HG03457 (cell line): ENCODE results near the gene TBL2.
A peak's percentile ranks its signal among the peaks of the same experiment; 100 is the strongest.
"Not testable (repeated sequence)": the region's sequence is repeated elsewhere in the genome, so short reads cannot be mapped to it uniquely, and the experiment has no call there.

Source experiments
- ATAC-seq: cut with Tn5 transposase; IDR thresholded peaks from one replicate; pipeline ENCODE4 v1.9.1; 2021; ENCODE audit warnings: moderate number of reproducible peaks; ENCODE audit not compliant: unreplicated experiment

The TBL2 gene, protein sequence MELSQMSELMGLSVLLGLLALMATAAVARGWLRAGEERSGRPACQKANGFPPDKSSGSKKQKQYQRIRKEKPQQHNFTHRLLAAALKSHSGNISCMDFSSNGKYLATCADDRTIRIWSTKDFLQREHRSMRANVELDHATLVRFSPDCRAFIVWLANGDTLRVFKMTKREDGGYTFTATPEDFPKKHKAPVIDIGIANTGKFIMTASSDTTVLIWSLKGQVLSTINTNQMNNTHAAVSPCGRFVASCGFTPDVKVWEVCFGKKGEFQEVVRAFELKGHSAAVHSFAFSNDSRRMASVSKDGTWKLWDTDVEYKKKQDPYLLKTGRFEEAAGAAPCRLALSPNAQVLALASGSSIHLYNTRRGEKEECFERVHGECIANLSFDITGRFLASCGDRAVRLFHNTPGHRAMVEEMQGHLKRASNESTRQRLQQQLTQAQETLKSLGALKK

DNA sequence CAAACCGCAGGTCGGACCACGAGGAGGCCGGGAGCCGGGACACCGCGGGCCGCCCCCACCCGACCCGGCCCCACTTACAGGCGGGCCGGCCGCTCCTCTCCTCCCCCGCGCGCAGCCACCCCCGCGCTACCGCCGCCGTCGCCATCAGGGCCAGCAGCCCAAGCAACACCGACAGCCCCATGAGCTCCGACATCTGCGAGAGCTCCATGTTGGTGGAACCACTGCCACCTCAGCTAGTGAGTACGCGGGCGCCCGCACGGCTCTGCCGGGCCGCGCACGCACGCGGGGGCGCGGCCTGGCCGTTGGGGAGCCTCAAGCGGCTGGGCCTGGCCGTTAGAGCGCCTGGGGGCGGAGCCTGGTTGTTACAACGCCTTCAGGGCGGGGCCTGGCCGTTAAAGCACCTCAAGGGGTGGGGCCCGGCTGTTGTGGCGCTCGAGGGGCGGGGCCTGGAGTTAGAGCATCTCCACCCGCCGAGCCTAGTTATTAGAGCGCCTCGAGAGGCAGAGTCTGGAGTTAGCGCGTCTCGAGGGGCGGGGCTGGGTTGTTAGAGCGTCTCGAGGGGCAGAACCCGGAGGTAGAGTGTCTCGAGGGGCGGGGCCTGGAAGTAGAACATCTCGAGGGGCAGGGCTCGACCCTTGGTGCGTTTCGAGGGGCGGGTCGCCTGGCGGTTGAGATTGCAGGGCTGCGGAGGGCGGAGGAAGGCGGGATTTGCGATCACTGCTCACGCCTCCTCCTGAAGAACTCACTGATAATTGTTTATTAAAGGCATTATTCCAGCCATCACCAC lies at the start of gene TBL2:
Gene TBL2 (minus strand): TSS at position 238 of the 787 bp plus-strand sequence. CDS start 30 bp downstream, at position 208.
- peak; percentile 81 for ATAC-seq

- ATAC-seq = no peak
These were observed 48.4 kb upstream of the TBL2 start for GRCh38 chr7:73626814-73627213.

DNA sequence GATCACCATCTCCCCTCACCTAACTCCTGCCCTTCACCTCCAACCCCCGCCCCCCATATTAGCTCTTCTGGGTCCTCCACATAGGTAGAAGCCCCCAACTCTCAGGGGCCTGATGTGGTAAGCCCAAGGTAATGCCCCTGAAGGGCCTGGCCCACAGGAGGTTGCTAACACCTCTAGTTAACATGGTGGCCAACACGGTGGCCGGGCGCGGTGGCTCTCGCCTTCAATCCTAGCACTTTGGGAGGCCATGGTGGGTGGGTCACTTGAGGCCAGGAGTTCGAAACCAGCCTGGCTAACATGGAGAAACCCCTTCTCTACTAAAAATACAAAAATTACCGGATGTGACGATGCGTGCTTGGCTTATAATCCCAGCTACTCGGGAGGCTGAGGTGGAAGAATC lies 46.9 kb upstream of the TBL2 start:
- ATAC-seq = no peak

GRCh38 chr7:73624669-73625001 lies 46.3 kb upstream of the TBL2 start:
- ATAC-seq = no peak

DNA sequence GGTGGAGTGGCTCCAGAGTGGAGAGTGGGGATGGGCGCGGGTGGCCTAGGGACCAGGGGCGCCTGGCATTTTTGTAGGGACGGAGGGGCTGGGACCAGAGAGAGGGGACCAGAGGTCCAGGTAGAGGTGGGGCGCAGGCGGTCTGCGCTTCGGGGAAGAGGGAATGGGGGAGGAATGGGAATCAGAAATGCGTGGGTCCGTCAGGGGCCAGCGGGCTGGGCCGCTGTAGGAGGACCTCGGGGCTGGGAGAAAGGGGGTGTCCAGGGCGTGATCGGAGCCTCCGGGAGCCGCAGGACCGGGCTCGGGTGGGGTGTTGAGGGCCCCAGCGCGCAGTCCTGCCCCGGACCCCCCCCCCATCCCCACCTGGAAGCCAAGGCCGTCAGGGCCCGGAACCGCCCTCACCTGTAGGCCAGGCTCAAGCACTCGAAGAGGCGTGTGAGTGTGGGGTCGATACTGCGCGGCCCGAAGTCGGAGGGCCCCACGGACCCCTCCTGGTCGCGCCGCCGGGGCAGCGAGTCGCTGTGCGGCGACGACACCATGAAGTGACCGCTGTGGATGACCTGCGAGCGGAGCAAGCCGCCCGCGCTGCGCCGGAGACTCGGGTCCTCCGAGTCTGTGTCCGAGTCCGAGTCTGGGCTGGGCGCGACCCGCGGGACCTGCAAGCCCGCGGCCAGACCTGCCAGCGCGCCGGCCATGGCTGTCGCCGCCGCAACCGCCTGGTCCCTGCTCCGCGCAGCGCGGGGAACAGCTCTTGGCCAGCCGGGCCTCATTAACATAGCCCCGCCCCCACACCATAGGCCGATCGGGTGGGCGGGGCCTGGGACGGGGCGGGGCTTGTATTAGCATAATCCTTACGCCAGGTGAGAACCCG lies 45.7 kb upstream of the TBL2 start, which contains the start of gene MLXIPL:
Gene MLXIPL (minus strand): TSS at position 725 of the 871 bp plus-strand sequence. CDS start 30 bp downstream, at position 695.
- ATAC-seq = no peak

DNA sequence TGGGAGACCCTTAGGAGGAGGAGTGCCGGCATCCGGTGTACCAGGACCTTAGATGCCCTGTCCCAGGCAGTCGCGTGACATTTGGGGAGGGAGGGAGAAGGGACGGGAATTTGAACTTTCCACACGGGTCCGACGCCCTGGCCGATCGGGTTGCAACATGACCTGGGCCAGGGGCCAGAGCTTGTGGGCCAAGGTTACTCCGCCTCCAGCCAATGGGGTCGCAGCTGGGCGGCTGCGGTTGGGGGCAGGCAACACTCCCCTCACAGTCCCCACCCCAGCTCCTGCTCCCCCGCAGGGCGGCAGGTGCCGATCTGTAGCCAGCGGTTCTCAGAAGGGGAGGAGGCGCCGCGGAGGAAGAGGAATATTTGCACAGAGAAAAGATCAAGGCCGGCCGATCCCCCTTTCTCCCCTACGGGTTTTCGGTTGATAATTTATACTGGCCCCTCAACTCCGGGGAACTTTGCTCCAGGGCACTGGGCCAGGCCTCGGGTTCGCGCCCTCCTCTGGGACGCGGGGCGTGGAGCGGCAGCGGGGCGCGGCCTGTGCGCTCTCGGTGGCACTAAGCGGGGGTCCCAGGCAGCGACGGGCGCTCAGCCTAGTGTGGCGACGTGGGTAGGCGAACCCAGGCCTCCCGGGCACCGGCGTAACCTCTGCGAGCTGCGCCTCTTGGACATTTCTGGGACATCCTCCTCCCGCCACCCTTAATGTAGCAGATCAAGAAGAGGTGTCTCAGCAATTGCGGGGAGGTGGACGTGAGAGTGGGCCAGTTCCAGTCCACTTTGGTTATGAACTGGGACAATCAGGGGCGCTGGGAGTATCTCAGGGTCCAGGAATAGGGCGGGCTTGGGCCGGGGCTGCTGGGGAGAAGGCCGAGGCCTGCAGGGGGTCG lies 44.8 kb upstream of the TBL2 start:
- no peak for ATAC-seq

DNA sequence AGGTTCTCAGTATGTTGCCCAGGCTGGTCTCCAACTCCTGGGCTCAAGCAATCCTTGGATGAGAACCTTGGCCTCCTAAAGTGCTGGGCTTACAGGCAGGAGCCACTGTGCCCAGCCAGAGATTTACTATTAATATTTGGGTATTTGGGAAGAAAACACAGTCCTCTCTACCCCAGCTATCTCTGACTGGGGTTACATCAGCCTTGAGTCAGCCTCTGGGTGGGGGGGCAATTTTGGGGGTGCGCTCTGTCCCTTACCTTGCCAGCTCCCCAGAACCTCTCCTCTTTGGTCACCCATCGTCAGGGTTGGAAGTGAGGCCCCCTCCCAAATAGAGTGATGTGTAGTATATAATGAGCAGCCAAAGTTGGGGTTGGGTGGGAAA lies 44.1 kb upstream of the TBL2 start:
- no peak for ATAC-seq

DNA sequence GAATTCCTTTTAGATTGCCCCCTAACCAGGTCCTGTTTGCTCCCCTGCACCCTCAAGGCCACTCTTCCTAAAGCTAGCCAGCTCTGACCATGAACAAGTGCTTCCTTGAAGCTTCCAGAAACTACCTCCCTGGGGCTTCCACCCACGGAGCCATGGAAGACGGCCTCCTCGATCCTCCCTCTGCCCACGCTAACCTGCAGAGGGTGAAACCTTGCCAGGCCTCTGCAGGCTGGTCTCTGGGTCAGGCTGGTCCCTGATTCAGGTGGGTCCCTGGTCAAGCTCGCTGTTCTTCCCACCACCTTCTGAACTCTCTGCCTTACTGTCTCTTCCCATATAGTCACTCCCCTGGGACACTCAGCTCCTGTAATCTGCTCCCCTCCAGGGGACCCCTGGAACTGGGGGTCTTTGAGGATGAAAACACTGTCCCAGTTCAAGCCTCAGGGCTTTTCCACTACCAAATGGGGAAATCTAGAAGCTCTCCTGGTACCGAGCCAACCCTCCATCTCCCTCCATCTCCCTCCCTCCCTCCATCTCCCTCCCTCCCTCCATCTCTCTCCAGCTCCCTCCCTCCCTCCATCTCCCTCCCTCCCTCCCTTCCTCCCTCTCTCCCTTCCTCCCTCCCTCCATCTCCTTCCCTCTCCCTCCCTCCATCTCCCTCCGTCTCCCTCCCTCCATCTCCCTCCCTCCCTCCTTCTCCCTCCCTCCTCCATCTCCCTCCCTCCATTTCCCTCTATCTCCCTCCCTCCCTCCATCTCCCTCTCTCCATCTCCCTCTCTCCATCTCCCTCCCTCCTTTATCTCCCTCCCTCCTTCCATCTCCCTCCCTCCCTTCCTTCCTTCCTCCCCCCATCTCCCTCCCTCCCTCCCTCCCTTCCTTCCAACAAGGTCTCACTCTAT lies 43.0 kb upstream of the TBL2 start:
- ATAC-seq = no peak

DNA sequence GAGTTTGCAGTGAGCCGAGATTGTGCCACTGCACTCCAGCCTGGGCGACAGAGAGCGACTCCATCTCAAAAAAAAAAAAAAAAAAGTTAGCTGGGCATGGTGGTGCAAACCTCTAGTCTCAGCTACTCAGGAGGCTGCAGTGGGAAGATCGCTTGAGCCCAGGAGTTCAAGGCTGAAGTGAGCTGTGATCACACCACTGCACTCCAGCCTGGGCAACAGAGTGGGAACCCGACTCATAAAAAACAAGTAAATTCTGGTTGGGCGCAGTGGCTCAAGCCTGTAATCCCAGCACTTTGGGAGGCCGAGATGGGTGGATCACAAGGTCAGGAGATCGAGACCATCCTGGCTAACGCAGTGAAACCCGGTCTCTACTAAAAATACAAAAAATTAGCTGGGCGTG lies 41.0 kb upstream of the TBL2 start:
- ATAC-seq = not testable (repeated sequence)

DNA sequence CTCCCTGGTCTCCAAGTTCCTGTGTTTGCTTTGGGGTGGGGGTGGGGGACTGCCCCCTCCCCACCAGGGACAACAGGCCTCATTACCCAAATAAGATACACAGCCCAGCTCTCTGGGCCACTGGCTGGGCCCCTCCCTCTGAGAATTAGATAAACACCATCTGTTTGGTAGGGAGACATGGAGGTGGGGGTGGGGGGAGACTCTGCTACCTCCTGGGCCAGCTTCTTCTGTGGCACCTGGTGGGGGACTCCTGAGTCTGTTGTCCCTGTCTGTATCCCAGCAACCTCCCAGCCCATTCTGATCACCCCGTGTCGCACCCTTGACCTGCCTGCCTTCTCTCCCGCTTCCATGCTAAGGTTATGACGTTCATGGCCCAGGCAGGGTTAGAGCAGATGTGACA lies 40.2 kb upstream of the TBL2 start:
- no peak for ATAC-seq

DNA sequence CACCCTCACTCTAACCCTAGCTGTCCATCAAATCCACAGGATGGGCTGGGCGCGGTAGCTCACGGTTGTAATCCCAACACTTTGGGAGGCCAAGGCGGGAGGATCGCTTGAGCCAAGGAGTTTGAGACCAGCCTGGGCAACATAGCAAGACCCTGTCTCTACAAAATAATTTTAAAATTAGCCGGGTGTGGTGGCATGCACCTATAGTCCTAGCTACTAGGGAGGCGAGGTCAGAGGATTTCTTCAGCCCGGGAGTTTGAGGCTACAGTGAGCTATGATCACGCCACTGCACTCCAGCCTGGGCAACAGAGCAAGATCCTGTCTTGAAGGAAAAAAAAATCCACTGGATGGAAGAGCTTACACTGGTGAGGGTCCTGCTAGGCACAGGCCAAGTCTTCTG lies 39.1 kb upstream of the TBL2 start:
- not testable (repeated sequence) for ATAC-seq

GRCh38 chr7:73615886-73616285 lies 37.5 kb upstream of the TBL2 start:
- no peak for ATAC-seq

DNA sequence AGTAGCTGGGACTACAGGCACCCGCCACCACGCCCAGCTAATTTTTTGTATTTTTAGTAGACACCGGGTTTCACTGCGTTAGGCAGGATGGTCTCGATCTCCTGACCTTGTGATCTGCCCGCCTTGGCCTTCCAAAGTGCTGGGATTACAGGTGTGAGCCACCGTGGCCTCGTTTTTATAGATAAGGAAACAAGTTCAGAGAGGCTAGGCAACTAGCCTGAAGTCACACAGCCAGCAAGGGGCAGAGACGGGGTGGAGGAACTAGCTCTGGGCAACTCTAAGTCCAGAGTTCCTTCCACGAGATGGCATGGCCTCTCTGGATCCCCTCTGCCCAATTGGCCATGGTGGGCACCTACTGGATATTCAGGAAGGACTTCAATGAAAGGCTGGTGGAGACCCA lies 36.6 kb upstream of the TBL2 start:
- ATAC-seq = not testable (repeated sequence)

GRCh38 chr7:73613954-73614735 lies 35.8 kb upstream of the TBL2 start:
- no peak for ATAC-seq

DNA sequence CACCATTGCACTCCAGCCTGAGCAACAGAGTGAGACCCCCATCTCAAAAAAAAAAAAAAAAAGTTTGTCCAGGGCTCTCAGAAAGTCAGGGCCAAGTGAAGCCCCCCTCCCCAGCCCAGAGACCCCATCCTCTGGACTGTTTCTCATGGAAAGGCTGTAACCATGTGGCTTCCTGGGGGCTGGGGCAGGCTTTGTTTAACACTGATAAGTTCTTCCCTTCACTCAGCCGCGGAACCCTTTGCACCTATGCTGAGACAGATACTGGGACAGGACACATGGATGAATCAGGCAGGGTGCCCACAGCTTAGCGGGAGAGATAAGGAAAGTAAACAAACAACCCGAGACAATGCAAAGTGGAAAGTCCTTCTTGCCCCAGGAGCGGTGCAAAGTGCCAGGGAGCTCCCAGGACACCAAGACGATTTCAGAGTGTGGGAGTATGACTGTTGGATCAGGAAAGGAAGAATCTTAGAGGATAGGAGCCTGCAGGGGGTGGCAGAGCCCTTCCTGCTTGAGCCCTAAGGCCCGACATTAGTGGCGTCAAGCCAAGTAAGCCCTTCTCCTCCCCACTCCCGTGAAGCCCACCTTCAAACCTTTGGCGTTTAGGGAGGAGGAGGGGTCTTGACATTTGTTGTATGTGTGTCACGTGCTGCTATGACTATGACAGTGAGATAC lies 34.4 kb upstream of the TBL2 start:
- ATAC-seq = no peak

DNA sequence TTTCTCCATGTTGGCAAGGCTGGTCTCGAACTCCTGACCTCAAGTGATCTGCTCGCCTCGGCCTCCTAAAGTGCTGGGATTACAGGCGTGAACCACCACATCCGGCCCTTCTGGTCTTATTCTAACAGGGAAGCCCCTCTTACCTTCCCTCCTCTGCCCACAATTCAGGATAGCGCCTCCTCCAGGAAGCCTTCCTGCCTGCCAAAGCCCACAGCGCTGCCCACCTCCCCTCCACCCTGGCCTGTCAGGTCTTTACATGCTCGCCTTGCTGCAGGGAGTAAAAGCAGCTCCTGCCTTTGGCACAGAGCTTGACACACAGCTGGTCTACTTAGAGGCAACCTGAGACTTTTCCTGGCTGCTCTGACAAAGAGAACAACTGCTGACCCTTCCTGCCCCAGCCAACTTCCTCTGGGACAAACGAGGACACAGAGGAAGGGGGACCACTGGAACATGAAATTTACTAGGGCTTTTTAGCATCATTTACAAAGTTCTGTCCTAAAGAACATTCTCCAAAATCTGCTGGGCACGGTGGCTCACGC lies 32.7 kb upstream of the TBL2 start:
- no peak for ATAC-seq

DNA sequence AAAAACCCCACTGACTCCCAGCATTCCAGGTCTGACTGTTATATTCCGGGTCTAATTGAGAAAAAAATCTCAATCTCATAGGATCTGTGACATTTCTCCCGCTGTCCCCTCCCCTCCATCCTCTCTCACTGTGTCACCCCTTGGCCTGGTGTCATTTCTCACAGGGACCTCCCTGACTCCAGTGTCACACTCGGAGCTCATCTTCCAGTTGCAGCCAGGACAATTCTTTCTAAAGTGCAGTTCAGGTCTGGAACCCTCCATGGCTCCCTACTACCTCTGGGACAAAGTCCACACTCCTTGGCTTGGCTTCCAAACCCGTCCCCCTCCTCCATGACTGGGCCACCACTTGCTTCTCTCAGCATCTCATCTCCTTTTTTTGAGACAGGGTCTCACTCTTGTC lies 31.7 kb upstream of the TBL2 start:
- no peak for ATAC-seq

DNA sequence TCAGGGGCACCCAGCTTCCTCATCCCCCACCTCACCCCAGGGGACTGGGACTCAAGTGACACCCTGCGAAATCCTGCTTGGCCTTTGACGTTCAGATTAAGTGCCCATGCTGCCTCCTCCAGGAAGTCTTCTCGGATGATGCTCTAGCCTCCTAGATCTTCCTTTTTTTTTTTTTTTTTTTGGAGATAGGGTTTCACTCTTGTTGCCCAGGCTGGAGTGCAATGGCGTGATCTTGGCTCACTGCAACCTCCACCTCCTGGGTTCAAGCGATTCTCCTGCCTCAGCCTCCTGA lies 29.3 kb upstream of the TBL2 start:
- not testable (repeated sequence) for ATAC-seq
